HG02610 (cell line): ENCODE data around the gene OOEP.

Source experiments
- ATAC-seq: cut with Tn5 transposase; IDR thresholded peaks from one replicate; pipeline ENCODE4 v1.9.1; 2021; ENCODE audit warnings: mild to moderate bottlenecking, moderate library complexity; ENCODE audit not compliant: unreplicated experiment

Gene OOEP

GRCh38 chr6:73367761-73368355 is 1.8 kb downstream of the OOEP start:
- ATAC-seq: no peak

GRCh38 chr6:73364549-73364948 is 5.1 kb downstream of the OOEP start:
- no peak for ATAC-seq

GRCh38 chr6:73364121-73364520 is 5.6 kb downstream of the OOEP start:
- ATAC-seq: no peak

- ATAC-seq: no peak
These were observed 6.2 kb downstream of the OOEP start for GRCh38 chr6:73363537-73363875.

- no peak for ATAC-seq
These were observed 6.7 kb downstream of the OOEP start for GRCh38 chr6:73362869-73363536.

- ATAC-seq: no peak
These were observed 7.3 kb downstream of the OOEP start, which contains the start of gene KHDC3L for GRCh38 chr6:73362358-73362757. TSS of gene KHDC3L (plus strand) at chr6:73362658. CDS start at chr6:73362730, 72 bp downstream.

GRCh38 chr6:73353636-73354593 is 15.8 kb downstream of the OOEP start, which contains the start of gene DPPA5:
TSS of gene DPPA5 (minus strand) at chr6:73354276. CDS start at chr6:73354225, 51 bp downstream.
- no peak for ATAC-seq

GRCh38 chr6:73349311-73349710 is 20.4 kb downstream of the OOEP start:
- no peak for ATAC-seq

- ATAC-seq: no peak
These were observed 21.0 kb downstream of the OOEP start for GRCh38 chr6:73348550-73349204.

GRCh38 chr6:73343164-73343563 is 26.5 kb downstream of the OOEP start:
- no peak for ATAC-seq

- ATAC-seq: no peak
These were observed 27.5 kb downstream of the OOEP start for GRCh38 chr6:73342174-73342573.

- no peak for ATAC-seq
These were observed 28.4 kb downstream of the OOEP start for GRCh38 chr6:73341335-73341734.

GRCh38 chr6:73340048-73340447 is 29.6 kb downstream of the OOEP start:
- no peak for ATAC-seq

- no peak for ATAC-seq
These were observed 30.4 kb downstream of the OOEP start for GRCh38 chr6:73339340-73339739.

- ATAC-seq: peak; percentile 70
These were observed 40.5 kb downstream of the OOEP start for GRCh38 chr6:73329201-73329600.

GRCh38 chr6:73328790-73329189 is 40.9 kb downstream of the OOEP start:
- no peak for ATAC-seq

GRCh38 chr6:73325656-73326055 is 44.0 kb downstream of the OOEP start:
- ATAC-seq: no peak

GRCh38 chr6:73323323-73323722 is 46.4 kb downstream of the OOEP start:
- ATAC-seq: no peak
